Measurements from ENCODE around the gene SERP2. TPM values are rescaled to one million over a fixed set of nuclear protein-coding genes. Genes with fewer than 3 reads are reported as not detected.

The SERP2 gene
- total and polyA plus RNA-seq, 2 of the 13 experiments (the other 11 are each of a cell fraction or from before 2014, with no cell fraction given) = not detected

GRCh38 chr13:44404261-44405132, 30.9 kb downstream of the SERP2 start (continued):
- TF ChIP-seq TIGD3 (CRISPR knock-in tag; IDR thresholded peaks at IDR 0.05; ENCODE audit: borderline replicate concordance) (no peak), SP1 (IDR thresholded peaks at IDR 0.05) (no peak), SP1 (CRISPR knock-in tag; IDR thresholded peaks at IDR 0.05) (no peak), ZMYM2 (CRISPR knock-in tag; IDR thresholded peaks at IDR 0.05) (no peak), JUNB (CRISPR knock-in tag; IDR thresholded peaks at IDR 0.05; ENCODE audit: borderline replicate concordance) (no peak; the same call in 1 of the 2 replicates), ZBTB26 (CRISPR knock-in tag; IDR thresholded peaks at IDR 0.05; ENCODE audit: borderline replicate concordance) (no peak), BRD4 (CRISPR knock-in tag; IDR thresholded peaks at IDR 0.05) (peak; percentile 74), HNRNPK (IDR thresholded peaks at IDR 0.05; ENCODE audit: low read depth, low read length, poor library complexity, severe bottlenecking) (no peak), CBX1 (IDR thresholded peaks at IDR 0.05; ENCODE audit: low read depth) (peak; percentile 69), ZNF580 (CRISPR knock-in tag; IDR thresholded peaks at IDR 0.05; ENCODE audit: borderline replicate concordance, low read depth) (no peak), ZNF546 (CRISPR knock-in tag; conservative IDR thresholded peaks at IDR 0.05) (no peak), NFKB2 (CRISPR knock-in tag; IDR thresholded peaks at IDR 0.05; ENCODE audit: borderline replicate concordance) (0 out of 2 replicates have a peak, but pooled peaks have one; percentile 26), ARID2 (CRISPR knock-in tag; IDR thresholded peaks at IDR 0.05; ENCODE audit: borderline replicate concordance) (no peak), U2AF2 (IDR thresholded peaks at IDR 0.05; ENCODE audit: low read depth, low read length) (no peak), TEAD2 (CRISPR knock-in tag; IDR thresholded peaks at IDR 0.05) (no peak)
- TF ChIP-seq, protein P1, sequence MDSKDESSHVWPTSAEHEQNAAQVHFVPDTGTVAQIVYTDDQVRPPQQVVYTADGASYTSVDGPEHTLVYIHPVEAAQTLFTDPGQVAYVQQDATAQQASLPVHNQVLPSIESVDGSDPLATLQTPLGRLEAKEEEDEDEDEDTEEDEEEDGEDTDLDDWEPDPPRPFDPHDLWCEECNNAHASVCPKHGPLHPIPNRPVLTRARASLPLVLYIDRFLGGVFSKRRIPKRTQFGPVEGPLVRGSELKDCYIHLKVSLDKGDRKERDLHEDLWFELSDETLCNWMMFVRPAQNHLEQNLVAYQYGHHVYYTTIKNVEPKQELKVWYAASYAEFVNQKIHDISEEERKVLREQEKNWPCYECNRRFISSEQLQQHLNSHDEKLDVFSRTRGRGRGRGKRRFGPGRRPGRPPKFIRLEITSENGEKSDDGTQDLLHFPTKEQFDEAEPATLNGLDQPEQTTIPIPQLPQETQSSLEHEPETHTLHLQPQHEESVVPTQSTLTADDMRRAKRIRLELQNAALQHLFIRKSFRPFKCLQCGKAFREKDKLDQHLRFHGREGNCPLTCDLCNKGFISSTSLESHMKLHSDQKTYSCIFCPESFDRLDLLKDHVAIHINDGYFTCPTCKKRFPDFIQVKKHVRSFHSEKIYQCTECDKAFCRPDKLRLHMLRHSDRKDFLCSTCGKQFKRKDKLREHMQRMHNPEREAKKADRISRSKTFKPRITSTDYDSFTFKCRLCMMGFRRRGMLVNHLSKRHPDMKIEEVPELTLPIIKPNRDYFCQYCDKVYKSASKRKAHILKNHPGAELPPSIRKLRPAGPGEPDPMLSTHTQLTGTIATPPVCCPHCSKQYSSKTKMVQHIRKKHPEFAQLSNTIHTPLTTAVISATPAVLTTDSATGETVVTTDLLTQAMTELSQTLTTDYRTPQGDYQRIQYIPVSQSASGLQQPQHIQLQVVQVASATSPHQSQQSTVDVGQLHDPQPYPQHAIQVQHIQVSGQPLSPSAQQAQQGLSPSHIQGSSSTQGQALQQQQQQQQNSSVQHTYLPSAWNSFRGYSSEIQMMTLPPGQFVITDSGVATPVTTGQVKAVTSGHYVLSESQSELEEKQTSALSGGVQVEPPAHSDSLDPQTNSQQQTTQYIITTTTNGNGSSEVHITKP (CRISPR knock-in tag; IDR thresholded peaks at IDR 0.05; ENCODE audit: low read depth) = peak; percentile 32; the same call in 1 of the 2 replicates
- TF ChIP-seq, protein P2, sequence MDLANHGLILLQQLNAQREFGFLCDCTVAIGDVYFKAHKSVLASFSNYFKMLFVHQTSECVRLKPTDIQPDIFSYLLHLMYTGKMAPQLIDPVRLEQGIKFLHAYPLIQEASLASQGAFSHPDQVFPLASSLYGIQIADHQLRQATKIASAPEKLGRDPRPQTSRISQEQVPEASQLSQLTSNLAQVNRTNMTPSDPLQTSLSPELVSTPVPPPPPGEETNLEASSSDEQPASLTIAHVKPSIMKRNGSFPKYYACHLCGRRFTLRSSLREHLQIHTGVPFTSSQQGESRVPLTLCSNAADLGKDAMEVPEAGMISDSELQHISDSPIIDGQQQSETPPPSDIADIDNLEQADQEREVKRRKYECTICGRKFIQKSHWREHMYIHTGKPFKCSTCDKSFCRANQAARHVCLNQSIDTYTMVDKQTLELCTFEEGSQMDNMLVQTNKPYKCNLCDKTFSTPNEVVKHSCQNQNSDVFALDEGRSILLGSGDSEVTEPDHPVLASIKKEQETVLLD (CRISPR knock-in tag; IDR thresholded peaks at IDR 0.05; ENCODE audit: low read depth) = no peak
- TF ChIP-seq, protein P3, sequence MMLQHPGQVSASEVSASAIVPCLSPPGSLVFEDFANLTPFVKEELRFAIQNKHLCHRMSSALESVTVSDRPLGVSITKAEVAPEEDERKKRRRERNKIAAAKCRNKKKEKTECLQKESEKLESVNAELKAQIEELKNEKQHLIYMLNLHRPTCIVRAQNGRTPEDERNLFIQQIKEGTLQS (CRISPR knock-in tag; IDR thresholded peaks at IDR 0.05) = no peak; the same call in 1 of the 2 replicates

Data from HepG2 (cell line).